ENCODE measurements around the gene SERINC2. TPM values are rescaled to one million over a fixed set of nuclear protein-coding genes. Genes with fewer than 3 reads are reported as not detected.

The SERINC2 gene
- total and polyA plus RNA-seq, 2 of the 4 experiments (the other 2 are of a cell fraction), result 2.0 to 59.5 TPM

- no peak overlapping the region for H2AFZ ChIP-seq (replicated peaks; ENCODE audit: low read length, poor library complexity)
- TF ChIP-seq NFE2L2 (IDR thresholded peaks at IDR 0.05; ENCODE audit: low read depth, low read length) (no peak), CTCF (conservative IDR thresholded peaks at IDR 0.05; ENCODE audit: low read depth, low read length) (no peak), POLR2A (IDR thresholded peaks at IDR 0.05; ENCODE audit: low read depth, low read length) (no peak)
- no peak overlapping the region for H2BK20ac ChIP-seq (ENCODE audit: low read depth, low read length)
- no peak overlapping the region for H2BK15ac ChIP-seq (ENCODE audit: low read depth, low read length)
- POLR2A ChIA-PET (ENCODE audit: unreplicated experiment), result no interaction called here
- H3K9ac ChIP-seq (ENCODE audit: low read depth, low read length), result no peak overlapping the region
- H2AK5ac ChIP-seq (ENCODE audit: low read depth, low read length), result no peak overlapping the region
- CTCF ChIA-PET, result no interaction called here
- no peak overlapping the region for H4K8ac ChIP-seq (ENCODE audit: low read depth in 2 of 2, low read length in 2 of 2)
- intact Hi-C loops (cut with micrococcal nuclease), result no loop called here
- no peak overlapping the region for H3K14ac ChIP-seq (replicated peaks; ENCODE audit: low read depth, low read length)
- H3K4ac ChIP-seq (ENCODE audit: low read depth, low read length), result no peak overlapping the region
- no peaks in the 10 kb centered on the region for H3K36me3 ChIP-seq (ENCODE audit: control insufficient read depth, insufficient read depth, low read length)
- DNase-seq (no peak), ATAC-seq (ENCODE audit: low read depth) (no peak)
- no TSS peak for BruUV-seq (replicated peaks)
- H2AK9ac ChIP-seq (replicated peaks; ENCODE audit: low read depth, low read length, poor library complexity), result no peak overlapping the region
- no peak overlapping the region for H2BK120ac ChIP-seq (ENCODE audit: low read depth, low read length)
- in situ Hi-C loops (cut with MboI; ENCODE audit: low sequenced_read_pairs), result no loop called here
- WGBS, 2 experiments (ENCODE audit: extremely low coverage in 2 of 2, insufficient read length in 1 of 2), result 60% methylated on average over 1 of the region's 3 CpGs; no CpG with 5 or more reads in 1 of the 2 experiments
- H3K79me1 ChIP-seq (ENCODE audit: low read depth in 1 of 2, low read length in 2 of 2), result no peaks in the 10 kb centered on the region
- no peaks in the 10 kb centered on the region for H3K9me3 ChIP-seq (ENCODE audit: control insufficient read depth, insufficient read depth, low read length)
- no peaks in the 10 kb centered on the region for H4K20me1 ChIP-seq (ENCODE audit: insufficient read depth, low read length)
- no peak overlapping the region for H4K91ac ChIP-seq (ENCODE audit: insufficient read depth, low read depth, low read length)
- peaks cover 3% of the 10 kb centered on the region for H3K9me1 ChIP-seq (ENCODE audit: insufficient read depth, low read length)
- H3K56ac ChIP-seq (ENCODE audit: extremely low read depth, insufficient read depth, low read length), result no peak overlapping the region
- no peak overlapping the region for H3K4me3 ChIP-seq (ENCODE audit: insufficient read depth, low read depth, low read length)
- H3K27me3 ChIP-seq (ENCODE audit: control insufficient read depth, insufficient read depth, low read length), result peaks cover 5% of the 10 kb centered on the region; the same call in 1 of the 2 replicates
- H3K4me1 ChIP-seq (ENCODE audit: control insufficient read depth, insufficient read depth, low read length), result peaks cover 2% of the 10 kb centered on the region; the same call in 1 of the 2 replicates
- H3K23ac ChIP-seq (ENCODE audit: low read depth, low read length), result peak overlapping the region; percentile 31; the same call in 1 of the 2 replicates
- H3K4me2 ChIP-seq (ENCODE audit: low read depth, low read length), result no peak overlapping the region
- H3K27ac ChIP-seq (ENCODE audit: insufficient read depth, low read length), result no peak overlapping the region
- H3K18ac ChIP-seq (ENCODE audit: low read depth, low read length), result no peak overlapping the region
- no peak overlapping the region for H4K5ac ChIP-seq (ENCODE audit: low read depth, low read length)
- dilution Hi-C loops (cut with HindIII; ENCODE audit: low sequenced_read_pairs, unreplicated experiment), result no loop called here
- no peak overlapping the region for H2BK5ac ChIP-seq (ENCODE audit: low read depth, low read length, poor library complexity, severe bottlenecking)
Observed at GRCh38 chr1:31380181-31380580, 32.8 kb upstream of the SERINC2 start.

Data from IMR-90 (cell line).